Measurements from ENCODE around the gene DUOXA2. TPM values are rescaled to one million over a fixed set of nuclear protein-coding genes. Genes with fewer than 3 reads are reported as not detected.

The DUOXA2 gene
- total RNA-seq, 2 experiments from 2014 or later, result not detected

- POLR2A ChIA-PET, result no interaction called here
- Mint-ChIP-seq H3K9me3 (no peaks in the 10 kb centered on the region), H3K36me3 (no peaks in the 10 kb centered on the region), H3K27me3 (peaks cover 38% of the 10 kb centered on the region), H3K27ac (no peak overlapping the region), H3K4me3 (no peak overlapping the region), H3K4me1 (ENCODE audit: low read depth) (peaks cover 11% of the 10 kb centered on the region)
- CTCF ChIA-PET, result interaction anchor here (1.0 to 4.6 kb wide), 6 partner anchors 10 to 268 kb away, joined by 3 to 65 read pairs (median 3); partner anchors contain the start of genes DUOX1 and DUOXA1
- intact Hi-C loops (cut with micrococcal nuclease), result no loop called here
- no peak for DNase-seq
Measured at GRCh38 chr15:45121706-45122417, 7.7 kb downstream of the DUOXA2 start.

GRCh38 chr15:45122719-45123118, 8.6 kb downstream of the DUOXA2 start:
- H3K4me3 Mint-ChIP-seq, result no peak overlapping the region
- ChIA-PET CTCF (interaction anchor here (0.7 to 1.7 kb wide), 6 partner anchors 10 to 1133 kb away, joined by 3 to 4 read pairs (median 3); no protein-coding TSS in a partner anchor), POLR2A (no interaction called here)
- H3K36me3 Mint-ChIP-seq, result no peaks in the 10 kb centered on the region
- peaks cover 34% of the 10 kb centered on the region for H3K27me3 Mint-ChIP-seq
- no peaks in the 10 kb centered on the region for H3K9me3 Mint-ChIP-seq
- no peak for DNase-seq
- H3K4me1 Mint-ChIP-seq (ENCODE audit: low read depth), result peaks cover 3% of the 10 kb centered on the region
- intact Hi-C loops (cut with micrococcal nuclease), result no loop called here
- H3K27ac Mint-ChIP-seq, result no peak overlapping the region

DNA sequence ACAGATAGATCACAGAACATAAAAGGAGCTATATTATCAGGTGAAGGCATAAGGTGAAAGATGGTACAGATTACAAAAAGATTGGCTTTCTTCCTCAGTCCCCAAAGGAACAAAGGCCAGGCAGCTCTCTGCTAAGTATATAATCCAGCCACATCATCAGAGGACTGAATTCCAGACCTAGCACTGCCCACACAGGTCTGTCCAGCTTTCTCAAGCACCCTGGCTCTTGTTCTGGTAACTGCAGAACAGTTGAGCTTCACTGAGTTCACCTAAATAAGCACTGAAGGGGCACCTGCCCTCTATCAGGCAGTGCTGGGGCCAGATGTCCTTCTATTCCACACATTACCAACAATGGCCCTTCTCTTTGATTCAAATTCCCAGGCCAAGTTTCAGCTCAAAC, 9.3 kb downstream of the DUOXA2 start:
- CTCF ChIA-PET, result interaction anchor here (0.9 to 1.4 kb wide), 3 partner anchors 10 to 75 kb away, joined by 3 to 4 read pairs (median 3); no protein-coding TSS in a partner anchor
- POLR2A ChIA-PET, result no interaction called here
- intact Hi-C loops (cut with micrococcal nuclease), result no loop called here
- Mint-ChIP-seq H3K9me3 (no peaks in the 10 kb centered on the region), H3K4me1 (ENCODE audit: low read depth) (no peaks in the 10 kb centered on the region), H3K36me3 (no peaks in the 10 kb centered on the region), H3K4me3 (no peak overlapping the region), H3K27ac (no peak overlapping the region), H3K27me3 (peaks cover 37% of the 10 kb centered on the region)
- DNase-seq, result no peak

- Mint-ChIP-seq H3K27me3 (peaks cover 44% of the 10 kb centered on the region), H3K27ac (no peak overlapping the region), H3K36me3 (no peaks in the 10 kb centered on the region), H3K9me3 (no peaks in the 10 kb centered on the region), H3K4me3 (no peak overlapping the region), H3K4me1 (ENCODE audit: low read depth) (no peaks in the 10 kb centered on the region)
- intact Hi-C loops (cut with micrococcal nuclease), result loop anchor here (1.0 to 5.0 kb wide), 3 partner anchors 72 to 331 kb away; a partner anchor contains a TSS
- ChIA-PET POLR2A (interaction anchor here (1.3 kb wide), 1 partner anchor 12 kb away, joined by 3 read pairs; no protein-coding TSS in a partner anchor), CTCF (interaction anchor here (0.6 to 2.4 kb wide), 18 partner anchors 8 to 495 kb away, joined by 3 to 29 read pairs (median 4); no protein-coding TSS in a partner anchor)
- DNase-seq, result no peak
Measured at GRCh38 chr15:45126535-45127158, 12.5 kb downstream of the DUOXA2 start.

DNA sequence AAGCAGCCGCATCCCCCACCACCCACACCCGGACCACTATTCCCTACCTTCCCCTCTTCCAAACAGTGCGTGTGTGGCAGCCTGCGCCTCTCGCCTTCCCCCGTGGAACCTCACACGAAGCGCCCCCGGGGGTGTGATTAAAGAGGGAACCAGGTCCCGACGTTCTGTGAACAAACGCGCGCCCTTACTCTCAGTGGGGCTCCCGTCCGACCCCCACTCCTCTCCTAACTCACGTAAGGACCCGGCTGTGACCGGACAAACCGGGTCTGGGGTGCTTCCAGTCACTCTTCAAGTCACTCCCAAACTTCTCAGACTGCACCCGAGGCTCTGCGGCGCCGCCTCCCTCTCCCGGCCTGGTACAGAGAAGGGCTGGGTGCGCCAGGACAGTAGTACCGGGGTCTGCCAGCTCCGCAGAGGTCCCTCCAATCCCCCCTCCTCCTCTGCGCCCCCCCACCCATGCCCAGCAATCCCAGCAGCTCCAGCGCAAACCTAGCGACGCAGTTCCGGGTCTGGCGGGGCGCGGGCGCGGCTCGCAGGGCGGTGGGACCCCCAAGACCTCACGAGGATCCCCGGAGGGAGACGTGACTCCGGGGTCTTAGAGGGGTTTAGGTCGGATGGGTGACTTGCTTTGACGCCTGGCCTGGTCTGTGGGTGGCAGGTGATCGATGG, 15.0 kb downstream of the DUOXA2 start:
- ChIA-PET CTCF (interaction anchor here (0.6 to 7.9 kb wide), 2 partner anchors 10 to 828 kb away, joined by 4 to 65 read pairs; no protein-coding TSS in a partner anchor), POLR2A (no interaction called here)
- Mint-ChIP-seq H3K27ac (no peak overlapping the region), H3K36me3 (no peaks in the 10 kb centered on the region), H3K27me3 (peaks cover 48% of the 10 kb centered on the region), H3K4me3 (no peak overlapping the region), H3K9me3 (no peaks in the 10 kb centered on the region), H3K4me1 (ENCODE audit: low read depth) (no peaks in the 10 kb centered on the region)
- intact Hi-C loops (cut with micrococcal nuclease), result loop anchor here (5.0 kb wide), 2 partner anchors 273 to 328 kb away; a partner anchor contains a TSS
- DNase-seq, result no peak

GRCh38 chr15:45129651-45130129, 15.6 kb downstream of the DUOXA2 start, which contains the start of the genes DUOX1 and DUOXA1:
TSS of gene DUOX1 (plus strand) at chr15:45129994. CDS start at chr15:45131967, 1,973 bp downstream.
TSS of gene DUOXA1 (minus strand) at chr15:45129879. CDS start at chr15:45123014, 6,865 bp downstream.
- POLR2A ChIA-PET, result no interaction called here
- CTCF ChIA-PET, result interaction anchor here (0.6 to 7.9 kb wide), 3 partner anchors 10 to 829 kb away, joined by 3 to 65 read pairs (median 4); no protein-coding TSS in a partner anchor

DNA sequence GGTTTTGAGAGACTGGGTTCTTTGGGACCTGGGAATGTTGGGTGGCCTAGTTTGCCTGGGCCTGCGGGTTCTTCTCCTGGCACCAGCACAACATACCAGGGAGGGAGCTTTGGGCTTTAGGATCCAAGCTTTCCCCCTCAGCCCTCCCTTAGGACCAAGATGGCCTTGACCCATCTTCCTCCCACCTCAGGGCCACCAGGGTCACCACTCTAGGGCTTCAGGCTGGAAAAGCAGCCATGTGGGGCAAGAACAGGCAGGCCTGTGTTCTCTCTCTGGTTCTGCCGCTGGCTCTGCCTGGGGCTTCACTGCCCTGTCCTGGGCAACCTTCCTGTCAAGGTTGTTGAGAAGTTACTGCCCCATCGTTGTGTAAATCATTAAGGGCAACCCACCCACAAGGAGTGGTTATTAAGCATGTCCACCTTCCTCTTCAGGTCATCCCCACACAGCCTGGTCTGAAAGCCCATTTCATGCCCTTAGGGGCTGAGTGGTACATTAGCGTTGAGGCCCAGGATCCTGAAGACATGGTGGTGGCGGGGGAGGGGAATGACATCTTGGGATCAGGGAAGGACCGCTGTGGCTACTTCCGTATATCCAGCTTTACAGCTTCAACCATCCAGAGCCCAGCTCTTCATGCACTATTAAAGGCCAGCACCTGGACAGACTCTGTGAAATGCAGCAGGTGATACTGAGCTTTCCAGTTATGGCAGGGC, 16.3 kb downstream of the DUOXA2 start:
- no peaks in the 10 kb centered on the region for H3K9me3 Mint-ChIP-seq
- peaks cover 50% of the 10 kb centered on the region for H3K27me3 Mint-ChIP-seq
- ChIA-PET POLR2A (no interaction called here), CTCF (interaction anchor here (1.2 to 7.9 kb wide), 3 partner anchors 11 to 32 kb away, joined by 3 to 65 read pairs (median 4); no protein-coding TSS in a partner anchor)
- intact Hi-C loops (cut with micrococcal nuclease), result no loop called here
- peaks cover 5% of the 10 kb centered on the region for H3K4me1 Mint-ChIP-seq (ENCODE audit: low read depth)
- no peak for DNase-seq
- no peak overlapping the region for H3K4me3 Mint-ChIP-seq
- no peaks in the 10 kb centered on the region for H3K36me3 Mint-ChIP-seq
- H3K27ac Mint-ChIP-seq, result no peak overlapping the region

More at GRCh38 chr15:45129651-45130129, 15.6 kb downstream of the DUOXA2 start, which contains the start of the genes DUOX1 and DUOXA1:
- H3K9me3 Mint-ChIP-seq, result no peaks in the 10 kb centered on the region
- H3K36me3 Mint-ChIP-seq, result no peaks in the 10 kb centered on the region
- H3K27ac Mint-ChIP-seq, result no peak within 1 kb of the TSS
- no peak within 1 kb of the TSS for H3K4me3 Mint-ChIP-seq
- DNase-seq, result peak; percentile 52
- H3K27me3 Mint-ChIP-seq, result peaks cover 54% of the 10 kb centered on the region
- intact Hi-C loops (cut with micrococcal nuclease), result loop anchor here (5.0 kb wide), 2 partner anchors 273 to 328 kb away; a partner anchor contains a TSS
- H3K4me1 Mint-ChIP-seq (ENCODE audit: low read depth), result peaks cover 1% of the 10 kb centered on the region

DNA sequence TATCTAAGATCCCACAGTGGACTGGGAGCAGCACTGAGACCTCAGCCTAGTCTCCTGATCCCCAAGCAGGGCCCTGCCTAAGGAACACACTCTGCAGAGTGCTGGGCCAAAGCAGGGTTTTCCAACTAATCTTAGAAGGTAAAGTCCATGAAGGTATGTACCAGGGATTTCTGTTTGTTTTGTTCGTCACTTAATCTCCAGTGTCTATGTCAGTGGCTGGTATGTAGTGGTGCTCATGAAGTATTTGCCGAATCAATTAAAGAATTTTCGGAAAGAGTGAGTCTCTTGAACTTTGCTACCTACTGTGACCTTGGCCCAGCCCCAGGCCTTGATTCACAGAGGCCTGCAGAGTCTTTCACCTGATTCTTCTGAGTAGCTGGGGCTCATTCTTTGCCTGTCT, 17.4 kb downstream of the DUOXA2 start:
- Mint-ChIP-seq H3K27ac (no peak overlapping the region), H3K4me3 (no peak overlapping the region), H3K27me3 (peaks cover 46% of the 10 kb centered on the region), H3K9me3 (no peaks in the 10 kb centered on the region), H3K36me3 (no peaks in the 10 kb centered on the region), H3K4me1 (ENCODE audit: low read depth) (peaks cover 10% of the 10 kb centered on the region)
- CTCF ChIA-PET, result interaction anchor here (1.2 to 7.9 kb wide), 2 partner anchors 12 to 31 kb away, joined by 4 to 65 read pairs; no protein-coding TSS in a partner anchor
- POLR2A ChIA-PET, result no interaction called here
- intact Hi-C loops (cut with micrococcal nuclease), result no loop called here
- no peak for DNase-seq

DNA sequence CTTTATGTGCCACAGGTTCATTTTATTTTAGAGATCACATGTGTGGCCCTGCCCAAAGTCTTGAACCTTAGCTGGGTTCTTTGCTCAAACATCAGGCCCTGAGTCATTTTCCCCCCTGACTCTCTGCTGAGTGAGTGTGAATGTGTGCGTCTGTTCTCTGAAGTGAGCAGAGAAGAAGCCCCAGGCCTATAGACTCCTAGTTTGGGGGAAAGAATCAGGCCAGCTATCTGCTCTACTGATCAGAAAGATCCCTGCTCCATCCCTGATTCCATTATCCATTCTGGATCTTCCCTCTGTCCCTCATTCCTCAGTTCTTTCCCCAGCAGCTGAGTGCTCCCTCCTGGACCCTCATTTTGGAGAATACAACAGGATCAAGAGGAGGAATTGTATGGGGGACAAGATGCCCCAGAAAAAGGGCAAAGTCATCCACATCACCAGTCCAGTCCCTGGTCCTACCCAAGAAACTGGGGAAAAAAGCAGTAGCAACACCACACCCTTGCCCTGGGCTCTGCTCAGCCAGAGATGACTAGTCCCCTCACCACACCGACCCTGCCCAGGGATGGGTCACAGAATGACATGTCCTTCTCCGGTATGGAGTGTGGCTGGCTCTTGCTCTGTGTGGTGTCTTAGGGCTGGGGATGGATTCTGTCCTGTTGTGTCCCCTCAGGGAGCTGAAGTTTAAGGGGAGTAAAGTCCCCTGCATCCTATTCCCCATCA, 18.9 kb downstream of the DUOXA2 start:
- Mint-ChIP-seq H3K27me3 (peaks cover 43% of the 10 kb centered on the region), H3K27ac (no peak overlapping the region), H3K4me3 (no peak overlapping the region), H3K36me3 (no peaks in the 10 kb centered on the region), H3K4me1 (ENCODE audit: low read depth) (peaks cover 12% of the 10 kb centered on the region), H3K9me3 (no peaks in the 10 kb centered on the region)
- ChIA-PET POLR2A (interaction anchor here (0.5 to 1.3 kb wide), 2 partner anchors 31 to 806 kb away, joined by 3 read pairs; no protein-coding TSS in a partner anchor), CTCF (interaction anchor here (0.8 to 7.9 kb wide), 3 partner anchors 10 to 17 kb away, joined by 3 to 65 read pairs (median 3); no protein-coding TSS in a partner anchor)
- intact Hi-C loops (cut with micrococcal nuclease), result loop anchor here (2.0 kb wide), 1 partner anchor 14 kb away; no protein-coding TSS in a partner anchor
- DNase-seq, result no peak

DNA sequence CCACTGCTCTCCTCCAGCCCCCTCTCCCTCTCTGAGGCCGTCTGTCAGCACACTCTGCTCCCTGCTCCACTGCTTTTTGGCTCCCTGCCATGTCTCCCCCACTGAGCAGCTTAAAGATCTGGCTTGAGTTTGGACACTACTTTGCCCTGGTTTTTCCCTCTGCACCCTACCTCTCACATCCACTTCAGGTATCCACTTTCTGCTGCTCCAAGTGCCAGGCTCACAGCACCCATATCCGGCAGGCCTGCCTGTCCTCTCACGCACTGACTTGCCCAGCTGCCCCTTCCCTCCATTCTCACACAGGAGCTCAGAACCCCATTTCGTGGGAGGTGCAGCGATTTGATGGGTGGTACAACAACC, 19.4 kb downstream of the DUOXA2 start:
- ChIA-PET POLR2A (interaction anchor here (0.5 to 1.3 kb wide), 2 partner anchors 30 to 807 kb away, joined by 3 read pairs; no protein-coding TSS in a partner anchor), CTCF (interaction anchor here (1.4 to 7.9 kb wide), 2 partner anchors 11 to 14 kb away, joined by 3 to 65 read pairs; no protein-coding TSS in a partner anchor)
- intact Hi-C loops (cut with micrococcal nuclease), result loop anchor here (2.0 kb wide), 1 partner anchor 15 kb away; no protein-coding TSS in a partner anchor
- no peak for DNase-seq
- no peak overlapping the region for H3K4me3 Mint-ChIP-seq
- H3K27me3 Mint-ChIP-seq, result peaks cover 39% of the 10 kb centered on the region
- H3K9me3 Mint-ChIP-seq, result no peaks in the 10 kb centered on the region
- peaks cover 12% of the 10 kb centered on the region for H3K4me1 Mint-ChIP-seq (ENCODE audit: low read depth)
- H3K27ac Mint-ChIP-seq, result no peak overlapping the region
- H3K36me3 Mint-ChIP-seq, result no peaks in the 10 kb centered on the region

Data from activated CD4-positive, alpha-beta memory T cell treated with anti-CD3 and anti-CD28 coated beads for 36 hours (primary cell).